HL-60 (cell line): ENCODE measurements around the gene FAM98B.

Experiments
- DNase-seq, 2 experiments: peaks; one replicate each; pipeline ENCODE4 v3.0.0-alpha.2; 2010 to 2020; ENCODE audit warnings: low read depth in 1 of 2, low spot score in 1 of 2
- H3K27ac ChIP-seq: fragments of 250-450 bp; sonication (Bioruptor Pico); replicated peaks from 2 replicates; pipeline ENCODE4 v1.5.1; 2020; ENCODE audit warnings: mild to moderate bottlenecking, moderate library complexity
- H3K27me3 ChIP-seq: fragments of 250-450 bp; sonication (Bioruptor Pico); 2 replicates; pipeline ENCODE4 v1.5.1; 2021; ENCODE audit warnings: mild to moderate bottlenecking, moderate library complexity; ENCODE audit not compliant: insufficient read depth, poor library complexity, severe bottlenecking
- H3K4me3 ChIP-seq: replicated peaks from 2 replicates; pipeline ENCODE4 v1.5.1; 2011; ENCODE audit warnings: mild to moderate bottlenecking, control low read depth, low read length; ENCODE audit not compliant: insufficient read depth
- GABPA ChIP-seq: IDR thresholded peaks from 2 replicates; pipeline ENCODE4 v1.6.1; 2012; ENCODE audit warnings: low read depth
- POLR2AphosphoS5 ChIP-seq: IDR thresholded peaks from 2 replicates; pipeline ENCODE4 v1.6.1; 2012; ENCODE audit warnings: low read depth
- SPI1 ChIP-seq: IDR thresholded peaks from 2 replicates; pipeline ENCODE4 v1.6.1; 2012; ENCODE audit warnings: low read depth, mild to moderate bottlenecking, borderline replicate concordance
- TF ChIP-seq, protein P1 (sequence below): IDR thresholded peaks from 2 replicates; pipeline ENCODE4 v1.6.1; 2012; ENCODE audit warnings: low read depth; ENCODE audit not compliant: insufficient replicate concordance
- TF ChIP-seq, protein P2 (sequence below): IDR thresholded peaks from one replicate; pipeline ENCODE4 v1.5.1; 2011; ENCODE audit warnings: low read length, control low read depth, inconsistent platforms; ENCODE audit not compliant: insufficient read depth

The FAM98B gene

GRCh38 chr15:38481113-38481512 is 27.2 kb downstream of the FAM98B start:
- TF ChIP-seq POLR2AphosphoS5 (no peak), SPI1 (no peak), GABPA (no peak)
- TF ChIP-seq, protein P1, sequence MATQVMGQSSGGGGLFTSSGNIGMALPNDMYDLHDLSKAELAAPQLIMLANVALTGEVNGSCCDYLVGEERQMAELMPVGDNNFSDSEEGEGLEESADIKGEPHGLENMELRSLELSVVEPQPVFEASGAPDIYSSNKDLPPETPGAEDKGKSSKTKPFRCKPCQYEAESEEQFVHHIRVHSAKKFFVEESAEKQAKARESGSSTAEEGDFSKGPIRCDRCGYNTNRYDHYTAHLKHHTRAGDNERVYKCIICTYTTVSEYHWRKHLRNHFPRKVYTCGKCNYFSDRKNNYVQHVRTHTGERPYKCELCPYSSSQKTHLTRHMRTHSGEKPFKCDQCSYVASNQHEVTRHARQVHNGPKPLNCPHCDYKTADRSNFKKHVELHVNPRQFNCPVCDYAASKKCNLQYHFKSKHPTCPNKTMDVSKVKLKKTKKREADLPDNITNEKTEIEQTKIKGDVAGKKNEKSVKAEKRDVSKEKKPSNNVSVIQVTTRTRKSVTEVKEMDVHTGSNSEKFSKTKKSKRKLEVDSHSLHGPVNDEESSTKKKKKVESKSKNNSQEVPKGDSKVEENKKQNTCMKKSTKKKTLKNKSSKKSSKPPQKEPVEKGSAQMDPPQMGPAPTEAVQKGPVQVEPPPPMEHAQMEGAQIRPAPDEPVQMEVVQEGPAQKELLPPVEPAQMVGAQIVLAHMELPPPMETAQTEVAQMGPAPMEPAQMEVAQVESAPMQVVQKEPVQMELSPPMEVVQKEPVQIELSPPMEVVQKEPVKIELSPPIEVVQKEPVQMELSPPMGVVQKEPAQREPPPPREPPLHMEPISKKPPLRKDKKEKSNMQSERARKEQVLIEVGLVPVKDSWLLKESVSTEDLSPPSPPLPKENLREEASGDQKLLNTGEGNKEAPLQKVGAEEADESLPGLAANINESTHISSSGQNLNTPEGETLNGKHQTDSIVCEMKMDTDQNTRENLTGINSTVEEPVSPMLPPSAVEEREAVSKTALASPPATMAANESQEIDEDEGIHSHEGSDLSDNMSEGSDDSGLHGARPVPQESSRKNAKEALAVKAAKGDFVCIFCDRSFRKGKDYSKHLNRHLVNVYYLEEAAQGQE: no peak
- TF ChIP-seq, protein P2, sequence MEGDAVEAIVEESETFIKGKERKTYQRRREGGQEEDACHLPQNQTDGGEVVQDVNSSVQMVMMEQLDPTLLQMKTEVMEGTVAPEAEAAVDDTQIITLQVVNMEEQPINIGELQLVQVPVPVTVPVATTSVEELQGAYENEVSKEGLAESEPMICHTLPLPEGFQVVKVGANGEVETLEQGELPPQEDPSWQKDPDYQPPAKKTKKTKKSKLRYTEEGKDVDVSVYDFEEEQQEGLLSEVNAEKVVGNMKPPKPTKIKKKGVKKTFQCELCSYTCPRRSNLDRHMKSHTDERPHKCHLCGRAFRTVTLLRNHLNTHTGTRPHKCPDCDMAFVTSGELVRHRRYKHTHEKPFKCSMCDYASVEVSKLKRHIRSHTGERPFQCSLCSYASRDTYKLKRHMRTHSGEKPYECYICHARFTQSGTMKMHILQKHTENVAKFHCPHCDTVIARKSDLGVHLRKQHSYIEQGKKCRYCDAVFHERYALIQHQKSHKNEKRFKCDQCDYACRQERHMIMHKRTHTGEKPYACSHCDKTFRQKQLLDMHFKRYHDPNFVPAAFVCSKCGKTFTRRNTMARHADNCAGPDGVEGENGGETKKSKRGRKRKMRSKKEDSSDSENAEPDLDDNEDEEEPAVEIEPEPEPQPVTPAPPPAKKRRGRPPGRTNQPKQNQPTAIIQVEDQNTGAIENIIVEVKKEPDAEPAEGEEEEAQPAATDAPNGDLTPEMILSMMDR: no peak
- Histone ChIP-seq H3K27ac (no peak overlapping the region), H3K4me3 (no peak overlapping the region), H3K27me3 (no peaks in the 10 kb centered on the region)
- DNase-seq: no peak

GRCh38 chr15:38481761-38482160 is 27.8 kb downstream of the FAM98B start:
- no peak overlapping the region for H3K4me3 ChIP-seq
- DNase-seq: no peak
- no peak for TF ChIP-seq POLR2AphosphoS5
- TF ChIP-seq, protein P1: no peak
- no peak for TF ChIP-seq GABPA
- no peak for TF ChIP-seq SPI1
- TF ChIP-seq, protein P2: no peak
- no peak overlapping the region for H3K27ac ChIP-seq
- no peaks in the 10 kb centered on the region for H3K27me3 ChIP-seq

- H3K4me3 ChIP-seq: no peak overlapping the region
Observed at GRCh38 chr15:38482572-38482971, 28.6 kb downstream of the FAM98B start.

More at GRCh38 chr15:38482572-38482971, 28.6 kb downstream of the FAM98B start:
- no peaks in the 10 kb centered on the region for H3K27me3 ChIP-seq
- TF ChIP-seq GABPA (no peak), POLR2AphosphoS5 (no peak), SPI1 (no peak)
- TF ChIP-seq, protein P1: no peak
- TF ChIP-seq, protein P2: no peak
- no peak overlapping the region for H3K27ac ChIP-seq
- DNase-seq: no peak
